Right lung (tissue), 10 donors: ENCODE measurements around the gene C1GALT1. TPM values are rescaled to one million over a fixed set of nuclear protein-coding genes. Genes with fewer than 3 reads are reported as not detected.
"Not testable (repeated sequence)": the region's sequence is repeated elsewhere in the genome, so short reads cannot be mapped to it uniquely, and the experiment has no call there.

ENCODE experiments used
- DNase-seq, 2 donors: peaks; one replicate each; pipeline ENCODE4 v3.0.0-alpha.2; 2013
- long read RNA-seq, 8 donors: transcript quantifications; one replicate each; lab custom pipeline, GENCODE V29; 2026
- polyA plus RNA-seq, 5 donors: library from polyadenylated mRNA; unstranded; fragments of 120-200 nt; gene quantifications; one replicate each; pipeline versions ENCODE4 v1.2.1 to v1.2.3, GENCODE V29; 2013; ENCODE audit warnings: inconsistent platforms in 1 of 5, low replicate concordance in 1 of 5; ENCODE audit not compliant: insufficient read length in 5 of 5, insufficient read depth in 1 of 5

The C1GALT1 gene
- 10 to 100 TPM; 13.6 to 27.3 (median 22.2) TPM for polyA plus RNA-seq
- long read RNA-seq, donor 1, full-length matches to known transcripts: 11 of 11 reads
- long read RNA-seq, donor 1, partial matches to known transcripts: 0 of 11 reads
- long read RNA-seq, donor 1, other reads (novel, unspliced or antisense): 0 of 11 reads
- long read RNA-seq, donor 2, full-length matches to known transcripts: 6 of 6 reads
- long read RNA-seq, donor 2, partial matches to known transcripts: 0 of 6 reads
- long read RNA-seq, donor 2, other reads (novel, unspliced or antisense): 0 of 6 reads
- long read RNA-seq, donor 3, full-length matches to known transcripts: 8 of 8 reads
- long read RNA-seq, donor 3, partial matches to known transcripts: 0 of 8 reads
- long read RNA-seq, donor 3, other reads (novel, unspliced or antisense): 0 of 8 reads
- long read RNA-seq, donor 4, full-length matches to known transcripts: 1 of 1 reads
- long read RNA-seq, donor 4, partial matches to known transcripts: 0 of 1 reads
- long read RNA-seq, donor 4, other reads (novel, unspliced or antisense): 0 of 1 reads
- long read RNA-seq, donor 5, full-length matches to known transcripts: 5 of 5 reads
- long read RNA-seq, donor 5, partial matches to known transcripts: 0 of 5 reads
- long read RNA-seq, donor 5, other reads (novel, unspliced or antisense): 0 of 5 reads
- long read RNA-seq, donor 6, full-length matches to known transcripts: 14 of 20 reads
- long read RNA-seq, donor 6, partial matches to known transcripts: 6 of 20 reads
- long read RNA-seq, donor 6, other reads (novel, unspliced or antisense): 0 of 20 reads
- long read RNA-seq, donor 7, partial matches to known transcripts: 0 of 1 reads
- long read RNA-seq, donor 7, other reads (novel, unspliced or antisense): 0 of 1 reads
- long read RNA-seq, donor 8, full-length matches to known transcripts: 4 of 4 reads
- long read RNA-seq, donor 8, partial matches to known transcripts: 0 of 4 reads
- long read RNA-seq, donor 8, other reads (novel, unspliced or antisense): 0 of 4 reads

- peak; percentile 98 for DNase-seq
Observed at GRCh38 chr7:7182156-7183060, at the start of gene C1GALT1. Gene C1GALT1 (plus strand): TSS chr7:7182544. CDS start chr7:7234320, 51,776 bp downstream.

DNA sequence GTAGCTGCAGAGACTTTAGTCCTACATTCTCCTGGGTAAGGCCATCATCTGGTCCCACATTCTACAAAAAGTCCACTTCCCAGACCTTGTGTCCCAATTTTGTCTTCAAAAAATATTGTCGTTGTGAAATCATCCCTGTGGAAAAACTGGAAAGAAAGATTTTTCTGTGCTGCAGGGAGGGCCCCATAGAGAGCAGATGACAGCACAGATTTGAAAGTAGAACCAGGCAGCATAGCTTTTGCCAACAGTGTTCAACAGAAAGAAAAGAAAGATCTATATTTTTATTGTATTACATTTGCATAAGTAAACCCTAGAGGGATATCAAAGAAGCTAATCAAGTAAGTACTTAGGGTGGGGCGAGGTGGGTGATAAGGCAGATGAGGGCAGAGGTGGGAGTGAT, 48.3 kb upstream of the C1GALT1 start:
- DNase-seq: no peak

GRCh38 chr7:7135074-7135473, 47.3 kb upstream of the C1GALT1 start:
- DNase-seq: no peak

DNA sequence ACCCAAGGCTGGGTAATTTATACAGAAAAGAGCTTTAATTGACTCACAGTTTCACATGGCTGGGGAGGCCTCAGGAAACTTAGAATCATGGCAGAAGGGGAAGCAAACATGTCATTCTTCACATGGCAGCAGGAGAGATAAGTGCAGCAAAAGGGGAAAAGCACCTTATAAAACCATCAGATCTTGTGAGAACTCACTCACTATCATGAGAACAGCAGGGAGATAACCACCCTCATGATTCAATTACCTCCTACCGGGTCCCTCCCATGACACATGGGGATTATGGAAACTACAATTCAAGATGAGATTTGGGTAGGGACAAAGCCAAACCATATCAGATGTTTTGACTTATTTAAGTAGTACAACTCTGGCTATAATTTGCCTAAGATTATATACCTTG, 46.4 kb upstream of the C1GALT1 start:
- not testable (repeated sequence) for DNase-seq

- DNase-seq: no peak
Observed at GRCh38 chr7:7136466-7137381, 45.6 kb upstream of the C1GALT1 start.

DNA sequence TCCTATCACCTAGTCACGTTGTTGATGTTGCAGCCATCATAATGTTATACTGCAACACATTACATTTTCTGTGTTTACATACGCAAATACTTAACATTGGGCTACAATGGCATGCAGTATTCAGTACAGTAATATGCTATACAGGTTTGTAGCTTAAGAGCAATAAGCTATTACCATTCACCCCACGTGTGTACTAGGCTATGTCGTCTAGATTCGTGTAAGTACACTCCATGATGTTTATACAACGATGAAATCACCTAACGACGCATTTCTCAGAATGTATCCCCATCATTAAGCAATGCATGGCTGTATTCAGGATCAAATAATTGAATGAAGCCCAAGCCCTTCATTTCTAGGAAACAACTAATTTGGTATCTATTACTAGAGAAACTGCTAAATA, 43.4 kb upstream of the C1GALT1 start:
- no peak for DNase-seq

- not testable (repeated sequence) for DNase-seq
Observed at GRCh38 chr7:7143404-7143803, 38.9 kb upstream of the C1GALT1 start.

DNA sequence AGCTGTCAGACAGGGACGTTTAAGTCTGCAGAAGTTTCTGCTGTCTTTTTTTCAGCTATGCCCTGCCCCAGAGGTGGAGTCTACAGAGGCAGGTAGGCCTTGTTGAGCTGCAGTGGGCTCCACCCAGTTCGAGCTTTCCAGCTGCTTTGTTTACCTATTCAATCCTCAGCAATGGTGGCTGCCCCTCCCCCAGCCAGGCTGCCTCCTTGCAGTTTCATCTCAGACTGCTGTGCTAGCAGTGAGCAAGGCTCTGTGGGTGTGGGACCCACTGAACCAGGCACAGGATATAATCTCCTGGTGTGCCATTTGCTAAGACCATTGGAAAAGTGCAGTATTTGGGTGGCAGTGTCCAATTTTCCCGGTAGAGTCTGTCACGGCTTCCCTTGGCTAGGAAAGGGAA, 37.2 kb upstream of the C1GALT1 start:
- not testable (repeated sequence) for DNase-seq

GRCh38 chr7:7146837-7147236, 35.5 kb upstream of the C1GALT1 start:
- no peak for DNase-seq

DNA sequence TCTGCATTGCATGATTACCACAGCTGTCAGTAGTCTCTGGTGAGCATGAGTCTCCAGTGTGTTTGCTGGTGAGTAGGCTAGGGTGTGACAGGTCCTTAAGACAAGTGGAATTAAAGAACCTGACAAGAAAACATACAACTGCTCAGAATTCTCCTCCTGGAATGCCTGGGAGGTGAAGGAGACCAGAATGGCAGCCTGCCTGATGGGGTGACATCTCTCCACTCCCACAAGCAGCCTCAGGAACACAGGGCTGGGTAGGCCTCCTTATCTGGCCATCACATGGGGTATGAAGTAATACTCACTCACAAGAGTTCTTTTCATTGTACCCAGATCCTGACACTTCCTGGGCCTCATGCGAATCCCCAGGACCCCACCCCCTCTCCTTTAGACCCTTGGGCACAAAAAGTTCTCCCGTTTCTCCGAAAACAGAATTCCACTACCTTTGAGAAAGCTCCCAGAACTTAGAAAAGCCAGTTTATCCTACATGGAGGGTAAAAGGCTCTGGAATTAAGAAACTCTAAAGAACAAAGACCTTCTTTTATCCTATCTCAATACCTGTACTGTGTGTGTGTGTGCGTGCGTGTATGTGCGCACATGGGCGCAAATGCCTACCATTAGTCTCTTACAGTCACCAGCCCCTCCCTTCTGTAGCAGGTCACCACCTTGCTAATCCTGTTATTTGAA, 33.4 kb upstream of the C1GALT1 start:
- peak in 1 of 2 donors; percentile 17 for DNase-seq

DNA sequence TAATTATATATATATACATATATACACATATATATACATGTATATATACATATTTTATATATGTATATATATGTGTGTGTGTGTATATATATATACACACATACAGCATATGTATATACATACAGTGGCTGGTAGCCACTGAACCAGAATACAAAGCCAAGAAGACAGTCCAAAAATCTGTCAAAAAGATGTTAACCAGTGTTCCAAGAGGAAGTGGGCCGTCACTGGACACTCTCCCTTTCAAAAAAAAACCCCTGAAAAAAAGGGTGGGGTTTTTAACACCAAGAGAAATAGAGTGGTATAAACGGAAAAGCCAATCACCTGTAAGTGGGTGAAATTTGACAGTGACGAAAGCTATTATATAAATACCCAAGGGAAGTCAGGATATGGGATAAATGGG, 31.1 kb upstream of the C1GALT1 start:
- DNase-seq: no peak

DNA sequence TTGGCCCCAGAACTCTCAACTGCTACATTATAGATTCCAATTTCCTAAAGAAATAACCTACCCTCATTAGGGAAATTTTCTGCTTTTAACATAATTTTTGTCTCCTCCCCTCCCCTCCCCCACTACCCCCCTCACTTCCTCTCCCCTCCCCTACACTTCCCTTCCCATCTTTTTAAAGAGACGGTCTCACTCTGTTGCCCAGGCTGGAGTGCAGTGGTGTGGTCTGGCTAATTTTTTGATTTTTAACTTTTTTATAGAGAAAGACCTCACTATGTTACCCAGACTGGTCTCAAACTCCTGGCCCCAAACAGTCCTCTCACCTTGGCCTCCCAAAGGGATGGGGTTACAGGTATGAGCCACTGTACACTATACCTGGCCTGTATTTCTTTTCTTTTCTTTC, 30.5 kb upstream of the C1GALT1 start:
- no peak for DNase-seq

DNA sequence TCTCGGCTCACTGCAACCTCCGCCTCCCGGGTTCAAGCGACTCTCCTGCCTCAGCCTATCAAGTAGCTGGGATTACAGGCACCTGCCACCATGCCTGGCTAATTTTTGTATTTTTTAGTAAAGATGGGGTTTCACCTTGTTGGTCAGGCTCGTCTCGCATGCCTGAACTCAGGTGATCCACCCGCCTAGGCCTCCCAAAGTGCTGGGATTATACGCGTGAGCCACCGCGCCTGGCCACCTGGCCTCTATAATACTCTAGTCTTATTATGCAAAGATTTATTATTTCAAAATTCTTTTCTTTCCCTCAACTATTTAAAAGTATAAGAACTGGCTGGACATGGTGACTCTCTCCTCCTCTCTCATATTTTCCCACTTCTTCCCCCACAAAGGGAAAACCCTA, 30.0 kb upstream of the C1GALT1 start:
- no peak for DNase-seq

- DNase-seq: not testable (repeated sequence)
Observed at GRCh38 chr7:7154355-7154754, 28.0 kb upstream of the C1GALT1 start.

GRCh38 chr7:7156663-7157062, 25.7 kb upstream of the C1GALT1 start:
- no peak for DNase-seq

GRCh38 chr7:7157177-7157886, 25.0 kb upstream of the C1GALT1 start:
- no peak for DNase-seq

DNA sequence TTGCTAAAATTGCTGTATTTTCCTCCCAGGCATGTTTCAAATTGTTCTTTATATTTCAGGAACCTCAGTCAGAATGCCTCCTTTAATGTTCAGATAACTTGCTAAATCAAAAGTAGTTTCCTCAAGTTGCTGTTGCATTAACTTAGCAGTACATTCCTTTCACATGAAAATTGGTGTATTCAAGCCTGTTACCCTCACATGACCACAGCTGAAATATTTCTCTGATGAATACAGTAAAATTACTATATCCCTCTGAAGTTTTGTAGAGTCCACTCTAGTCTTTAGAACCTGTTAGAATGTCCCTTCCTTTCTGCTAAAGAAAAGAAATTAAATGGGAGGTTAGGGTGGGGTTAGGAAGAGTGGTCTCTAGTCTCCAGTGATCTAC, 24.5 kb upstream of the C1GALT1 start:
- DNase-seq: no peak

GRCh38 chr7:7159063-7159658, 23.2 kb upstream of the C1GALT1 start:
- DNase-seq: no peak

DNA sequence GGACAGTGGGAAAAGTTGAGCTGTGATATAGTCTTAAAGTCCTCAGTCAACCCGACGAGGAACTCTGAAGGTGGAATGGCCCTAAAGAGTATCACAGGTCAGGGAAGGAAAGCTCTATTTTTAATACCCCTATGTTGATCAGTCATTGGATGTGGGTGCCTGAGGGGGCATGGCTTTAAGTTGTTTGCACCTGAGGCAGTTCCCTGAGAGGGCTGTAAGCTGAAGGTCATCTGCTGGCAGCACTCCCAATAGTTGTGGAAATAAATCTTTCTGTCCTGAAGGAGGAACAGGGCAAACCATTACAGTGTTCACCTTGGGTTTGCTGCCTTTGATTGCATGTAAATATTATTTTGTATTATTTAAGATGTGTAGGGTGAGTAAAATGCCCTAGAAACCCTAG, 17.8 kb upstream of the C1GALT1 start:
- DNase-seq: no peak
